ENCODE results near the gene YIPF2. TPM values are rescaled to one million over a fixed set of nuclear protein-coding genes. Genes with fewer than 3 reads are reported as not detected.

Gene YIPF2
- total and polyA plus RNA-seq, 10 of the 15 experiments (the other 5 are each of a cell fraction or from before 2014, with no cell fraction given), result 0.92 to 38.9 (median 17.6) TPM

GRCh38 chr19:10976131-10976892 is 47.9 kb upstream of the YIPF2 start (continued):
- TF ChIP-seq BMI1 (IDR thresholded peaks at IDR 0.05; ENCODE audit: borderline replicate concordance), result no peak
- TF ChIP-seq BCL11A (IDR thresholded peaks at IDR 0.05; ENCODE audit: low read depth, low read length), result no peak
- no peak for TF ChIP-seq GABPA (IDR thresholded peaks at IDR 0.05; ENCODE audit: low read depth)
- no peak for TF ChIP-seq ZNF384 (IDR thresholded peaks at IDR 0.05; ENCODE audit: borderline replicate concordance, low read depth, low read length)
- no peak for TF ChIP-seq KDM1A (IDR thresholded peaks at IDR 0.05; ENCODE audit: borderline replicate concordance)

DNA sequence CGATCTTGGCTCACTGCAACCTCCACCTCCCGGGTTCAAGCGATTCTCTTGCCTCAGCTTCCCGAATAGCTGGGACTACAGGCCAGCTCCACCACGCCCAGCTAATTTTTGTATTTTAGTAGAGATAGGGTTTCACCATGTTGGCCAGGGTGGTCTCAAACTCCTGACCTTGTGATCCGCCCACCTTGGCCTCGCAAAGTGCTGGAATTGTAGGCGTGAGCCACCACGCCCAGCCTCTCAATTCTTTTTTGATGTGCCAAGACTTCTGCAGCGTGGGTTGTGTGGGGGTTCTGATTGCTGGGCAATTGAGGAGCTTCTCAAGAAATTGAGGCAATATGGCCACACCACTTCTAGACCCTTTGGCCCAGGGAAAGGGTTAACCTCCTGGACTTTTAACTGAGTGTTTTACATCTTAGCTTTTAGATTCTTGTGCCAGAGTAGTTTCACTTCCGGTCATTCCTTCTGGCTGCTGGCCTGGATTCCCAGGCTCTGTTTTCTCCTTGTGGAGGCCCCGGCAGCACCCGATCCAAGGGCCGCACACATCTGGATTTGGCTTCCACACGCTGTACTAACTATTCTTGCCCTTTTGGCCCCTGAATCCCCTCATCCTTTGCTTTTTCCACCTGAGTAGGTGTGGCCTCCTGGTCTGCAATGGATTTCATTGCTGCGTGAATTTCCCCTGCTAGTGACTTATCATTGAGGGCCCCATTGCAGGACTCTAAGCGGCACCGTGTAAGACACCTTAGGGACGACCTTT is 47.1 kb upstream of the YIPF2 start:
- in situ Hi-C loops (cut with MboI), result no loop called here
- ChIA-PET POLR2A (interaction anchor here (0.7 kb wide), 2 partner anchors 8 to 633 kb away, joined by 3 to 9 read pairs; no protein-coding TSS in a partner anchor), SMC1A (ENCODE audit: uncharacterized antibody, unreplicated experiment) (interaction anchor here (0.7 to 1.8 kb wide), 2 partner anchors 10 to 121 kb away, joined by 3 to 4 read pairs; no protein-coding TSS in a partner anchor), RAD21 (ENCODE audit: unreplicated experiment) (interaction anchor here (0.6 kb wide), 1 partner anchor 1928 kb away, joined by 3 read pairs; no protein-coding TSS in a partner anchor), CTCF (interaction anchor here (2.1 kb wide), 1 partner anchor 34 kb away, joined by 4 read pairs; no protein-coding TSS in a partner anchor)
- Histone ChIP-seq H3K4me3 (no peak overlapping the region), H3K36me3 (ENCODE audit: control insufficient read depth in 2 of 2, insufficient read depth in 2 of 2, low read length in 1 of 2) (peaks cover 8% of the 10 kb centered on the region in 2 experiments; a peak in 3 of 4 replicates), H3K4me2 (ENCODE audit: control insufficient read depth, insufficient read depth) (no peak overlapping the region), H3K27ac (ENCODE audit: control insufficient read depth, insufficient read depth) (no peak overlapping the region), H3K9me3 (replicated peaks; ENCODE audit: control insufficient read depth, insufficient read depth, low read length) (peaks cover 1% of the 10 kb centered on the region; the same call in 1 of the 3 replicates), H3K27me3 (replicated peaks in 1 of 2; ENCODE audit: control insufficient read depth in 2 of 2, insufficient read depth in 2 of 2, low read length in 1 of 2) (no peaks in the 10 kb centered on the region), H3K79me2 (ENCODE audit: control insufficient read depth, insufficient read depth, low read length) (peaks cover 81% of the 10 kb centered on the region), H4K20me1 (ENCODE audit: control insufficient read depth, insufficient read depth) (peaks cover 4% of the 10 kb centered on the region), H3K9ac (ENCODE audit: control insufficient read depth, insufficient read depth, low read length) (no peak overlapping the region), H3K4me1 (ENCODE audit: control insufficient read depth, insufficient read depth, low read length) (peaks cover 24% of the 10 kb centered on the region), H2AFZ (ENCODE audit: control insufficient read depth, low read depth, low read length) (no peak overlapping the region)
- intact Hi-C loops (cut with micrococcal nuclease; ENCODE audit: unreplicated experiment), result no loop called here
- no peak for FAIRE-seq
- BruUV-seq (replicated peaks), result no TSS peak
- WGBS (ENCODE audit: insufficient coverage, insufficient replicate concordance, low lambda C conversion rate, missing lambda C conversion rate), result 95% methylated on average over 19 of the region's 19 CpGs
- DNase-seq (ENCODE audit: low read depth, low spot score), result no peak
- TF ChIP-seq JUND (IDR thresholded peaks at IDR 0.05; ENCODE audit: low read depth, low read length) (no peak), EED (IDR thresholded peaks at IDR 0.05; ENCODE audit: low read depth) (no peak), KAT2A (conservative IDR thresholded peaks at IDR 0.05; ENCODE audit: control insufficient read depth, low read depth, low read length) (no peak), RBBP5 (conservative IDR thresholded peaks at IDR 0.05) (no peak), HSF1 (IDR thresholded peaks at IDR 0.05; ENCODE audit: low read depth, low read length) (no peak), SMAD5 (IDR thresholded peaks at IDR 0.05; ENCODE audit: low read depth) (no peak), HDGF (IDR thresholded peaks at IDR 0.05) (no peak), DPF2 (IDR thresholded peaks at IDR 0.05) (no peak)
- no peak for ATAC-seq
